HG03342 (cell line): ENCODE results near the gene LYPD6B.
A peak's percentile ranks its signal among the peaks of the same experiment; 100 is the strongest.

Source experiments
- ATAC-seq: cut with Tn5 transposase; IDR thresholded peaks from one replicate; pipeline ENCODE4 v1.9.1; 2021; ENCODE audit warnings: mild to moderate bottlenecking, moderate library complexity; ENCODE audit not compliant: unreplicated experiment

The LYPD6B gene

DNA sequence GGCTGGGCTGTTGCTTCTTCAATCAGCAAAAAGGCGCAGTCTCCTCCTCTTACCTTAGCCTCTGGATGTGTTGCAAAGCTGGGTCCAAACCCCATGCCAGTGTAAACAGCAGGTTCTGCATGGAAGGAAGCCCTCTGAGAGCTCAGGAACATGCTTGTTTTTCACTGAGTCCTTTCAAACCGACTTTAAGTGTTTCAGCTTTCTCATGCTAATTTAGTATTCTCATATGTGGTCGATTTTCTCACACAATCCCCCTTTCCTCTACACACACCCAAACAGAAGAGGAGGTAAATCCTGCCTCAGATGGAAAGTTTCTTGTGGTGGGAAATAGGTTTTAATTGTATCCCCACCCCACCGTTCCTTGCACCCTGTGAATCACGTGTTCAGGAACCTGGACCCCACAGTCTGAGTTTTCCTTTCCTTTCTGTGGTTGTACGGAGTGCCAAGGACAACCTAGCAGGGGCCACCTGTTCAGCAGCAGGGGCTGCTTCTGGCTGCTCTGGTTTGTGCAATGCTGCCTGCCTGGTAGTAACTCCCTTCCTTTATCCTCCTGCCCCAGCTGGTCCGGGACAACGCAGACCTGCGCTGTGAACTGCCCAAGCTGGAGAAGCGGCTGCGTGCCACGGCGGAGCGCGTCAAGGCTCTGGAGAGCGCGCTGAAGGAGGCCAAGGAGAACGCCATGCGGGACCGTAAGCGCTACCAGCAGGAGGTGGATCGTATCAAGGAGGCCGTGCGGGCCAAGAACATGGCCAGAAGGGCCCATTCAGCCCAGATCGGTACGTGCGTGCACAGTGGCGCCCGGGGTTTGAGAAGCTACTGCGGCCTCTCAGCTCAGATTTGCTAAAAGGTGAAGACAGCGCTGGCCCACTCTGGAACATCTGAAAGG is 28.7 kb upstream of the LYPD6B start:
- no peak for ATAC-seq

DNA sequence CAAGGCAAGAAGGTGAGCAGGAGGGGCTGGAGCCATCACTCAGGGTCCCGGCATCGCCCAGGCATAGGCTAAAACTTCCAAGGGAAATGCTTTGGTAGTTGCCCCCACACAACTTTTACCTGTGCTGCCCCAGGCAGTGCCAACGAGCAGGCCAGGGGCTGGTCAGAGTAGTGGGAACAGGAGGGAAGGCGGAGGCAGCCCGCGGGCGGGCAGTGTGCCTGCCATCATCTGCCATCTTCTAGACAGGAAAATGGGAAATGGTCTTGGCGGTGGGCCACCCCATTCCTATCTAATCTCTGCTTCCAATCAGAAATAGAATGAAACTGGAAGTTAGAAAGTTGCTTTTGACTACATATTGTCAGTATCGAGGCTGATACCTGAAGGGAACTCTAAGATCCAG is 26.0 kb upstream of the LYPD6B start:
- ATAC-seq: no peak

DNA sequence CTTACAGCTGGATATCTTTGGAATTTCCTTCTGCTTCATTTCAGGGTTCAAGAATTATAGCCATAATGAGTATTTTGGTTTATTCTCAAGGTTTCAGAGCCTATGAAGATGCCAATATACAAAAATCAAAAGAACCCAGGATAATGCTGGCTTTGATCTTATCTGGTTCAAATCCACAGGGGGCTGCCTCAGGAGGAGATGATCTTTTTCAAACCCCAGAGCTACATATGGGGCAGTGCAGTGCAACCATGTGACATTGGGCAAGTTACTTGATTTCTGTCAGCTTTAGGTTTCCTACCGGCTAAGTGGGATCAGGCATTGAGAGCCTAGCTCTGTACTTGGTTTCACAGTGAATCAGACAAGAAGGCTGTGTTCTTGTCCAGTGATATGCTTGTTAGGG is 23.0 kb upstream of the LYPD6B start:
- ATAC-seq: no peak

DNA sequence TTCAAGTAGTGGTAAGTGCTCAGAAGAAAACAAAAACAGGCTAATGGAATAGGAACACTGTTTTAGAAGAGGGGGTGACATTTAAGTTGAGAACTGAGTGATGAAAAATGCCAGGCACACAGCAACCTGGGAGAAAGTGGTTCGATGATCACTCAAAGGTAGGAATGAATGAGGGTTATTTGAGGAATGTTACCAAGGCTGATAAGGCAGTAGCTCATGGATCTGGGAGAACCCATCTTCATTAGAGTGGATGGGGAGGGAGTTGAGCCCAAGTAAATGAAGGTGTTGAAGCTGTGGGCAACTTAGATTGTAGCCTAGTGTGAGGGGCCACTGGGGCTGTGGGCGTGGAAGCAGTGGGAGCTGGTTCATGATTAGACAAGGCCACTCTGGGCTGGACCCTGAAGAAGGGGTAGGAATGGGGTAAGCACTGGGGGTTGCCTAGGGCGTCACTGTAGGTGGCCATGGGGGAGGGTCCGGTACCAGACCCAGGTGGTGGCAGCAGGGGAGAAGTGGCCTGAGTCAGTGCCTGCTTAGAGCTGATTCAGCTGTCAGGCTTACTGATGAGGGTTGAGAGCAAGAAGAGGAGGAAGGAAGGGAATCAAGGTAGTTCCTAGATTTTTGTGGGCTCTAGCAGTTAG is 22.5 kb upstream of the LYPD6B start:
- no peak for ATAC-seq

DNA sequence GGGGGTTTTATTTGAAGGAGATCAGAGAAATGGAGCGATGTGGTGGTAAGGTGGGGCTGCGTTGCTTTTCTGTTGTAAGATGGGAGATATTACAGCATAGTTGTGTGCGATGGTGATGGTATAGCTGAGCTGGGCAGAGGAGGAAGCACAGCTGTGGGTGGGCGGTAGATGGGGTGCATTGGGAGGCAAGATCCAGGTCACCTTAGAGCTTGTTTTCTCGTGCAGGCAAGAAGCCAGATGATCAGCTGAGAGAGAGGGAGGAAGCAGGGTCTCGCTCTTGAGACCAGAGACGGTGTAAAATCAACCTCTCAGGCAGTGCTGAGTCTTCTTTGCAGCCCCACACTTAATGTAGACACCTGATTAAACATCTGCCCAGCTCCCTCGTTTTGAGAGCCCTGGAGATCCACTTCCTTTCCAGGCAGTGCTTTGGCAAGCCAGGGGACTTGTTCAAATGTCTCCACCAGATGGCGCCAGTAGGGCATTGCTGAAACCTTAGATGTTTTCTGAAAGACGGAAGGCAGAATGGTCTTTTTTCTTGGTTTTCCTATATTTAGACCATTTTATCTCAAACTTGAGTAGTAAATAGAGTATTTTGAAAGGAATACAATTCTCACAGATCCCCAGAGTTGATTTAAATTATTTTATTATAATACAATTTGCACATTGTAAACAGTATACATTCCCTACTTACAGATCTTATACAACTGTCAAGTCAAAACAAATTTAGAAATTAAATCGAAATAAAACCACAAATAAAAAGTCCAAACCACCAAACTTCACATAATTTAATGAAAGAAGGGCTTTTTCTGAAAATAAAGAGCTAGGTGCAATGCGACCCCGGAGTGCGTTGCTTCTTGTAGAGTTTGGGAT is 21.1 kb upstream of the LYPD6B start:
- peak; percentile 27 for ATAC-seq

DNA sequence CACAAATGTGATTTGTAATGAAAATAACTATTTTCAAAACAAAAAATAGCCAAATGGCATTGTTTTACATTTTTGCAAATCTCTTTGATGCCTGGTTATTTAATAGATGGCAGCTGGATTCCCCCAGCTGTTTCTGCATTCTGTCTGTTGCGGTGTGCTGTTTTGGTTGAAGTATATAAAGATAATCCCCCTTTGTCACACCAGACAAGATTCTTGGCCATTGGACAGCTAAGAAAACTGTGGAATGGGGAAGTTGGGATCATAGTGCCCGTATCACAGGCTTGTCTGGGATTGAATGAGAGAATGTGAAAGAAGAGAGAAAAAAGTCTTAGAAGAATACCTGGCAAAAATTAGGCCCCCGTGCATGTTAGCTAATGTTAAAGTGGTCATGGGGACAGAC is 19.5 kb upstream of the LYPD6B start:
- ATAC-seq: no peak

DNA sequence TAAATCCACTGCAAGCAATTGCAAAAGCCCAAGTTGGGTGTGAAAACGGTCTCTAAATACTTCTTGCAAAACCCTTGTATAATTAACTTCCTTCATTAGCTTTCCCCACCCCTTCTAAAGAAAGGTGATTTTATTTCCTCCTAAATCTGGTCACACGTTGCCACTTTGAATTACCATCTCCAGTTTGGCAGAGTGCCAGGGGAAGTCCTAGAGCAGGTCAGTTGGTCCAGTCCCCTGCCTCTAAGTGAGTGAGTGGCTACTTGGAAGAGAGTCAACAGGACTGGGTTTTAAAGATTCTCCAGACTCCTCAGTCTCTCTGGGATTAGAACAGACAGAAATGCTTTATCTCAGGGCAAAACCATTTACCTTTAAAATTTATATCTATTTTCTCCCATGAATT is 18.7 kb upstream of the LYPD6B start:
- ATAC-seq: no peak

DNA sequence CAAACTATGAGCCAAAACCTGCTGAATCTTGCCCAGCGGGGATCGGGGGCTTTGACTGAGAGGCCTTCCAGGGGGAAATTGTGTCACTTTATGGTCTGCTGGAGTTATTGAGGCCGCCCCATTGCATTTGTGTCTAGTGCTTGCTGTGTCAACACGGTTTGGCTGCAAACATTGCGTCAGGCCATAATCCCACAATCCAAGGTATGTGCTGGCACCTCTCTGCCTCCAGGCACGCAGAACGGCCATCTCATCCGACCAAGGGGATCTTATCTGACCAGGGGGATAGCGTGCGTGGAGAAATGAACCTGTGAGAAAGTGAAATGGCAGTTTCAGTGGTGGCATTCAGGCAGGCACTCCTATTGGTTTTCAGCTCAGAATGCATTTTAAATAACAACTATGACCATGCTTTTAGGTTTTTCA is 18.1 kb upstream of the LYPD6B start:
- peak; percentile 35 for ATAC-seq

DNA sequence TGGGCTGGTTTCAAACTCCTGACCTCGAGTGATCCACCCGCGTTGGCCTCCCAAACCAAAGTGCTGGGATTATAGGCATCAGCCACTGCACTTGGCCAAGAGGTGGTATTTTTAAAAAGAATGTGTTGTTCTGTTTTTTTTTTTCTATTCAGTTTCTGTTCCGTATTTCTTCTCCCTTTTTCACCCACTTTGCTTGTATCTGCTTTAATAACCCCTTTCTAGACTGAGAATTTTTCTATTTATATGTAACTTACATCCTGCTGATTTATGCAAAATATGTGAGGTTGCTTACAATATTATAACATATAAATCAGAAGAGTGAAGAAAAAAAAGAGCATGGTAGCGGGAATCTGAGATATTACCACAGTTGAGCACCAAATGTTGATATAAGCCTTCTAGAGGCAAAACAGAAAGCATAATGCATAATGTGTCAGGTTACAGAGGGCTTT is 17.2 kb upstream of the LYPD6B start:
- ATAC-seq: peak; percentile 69

DNA sequence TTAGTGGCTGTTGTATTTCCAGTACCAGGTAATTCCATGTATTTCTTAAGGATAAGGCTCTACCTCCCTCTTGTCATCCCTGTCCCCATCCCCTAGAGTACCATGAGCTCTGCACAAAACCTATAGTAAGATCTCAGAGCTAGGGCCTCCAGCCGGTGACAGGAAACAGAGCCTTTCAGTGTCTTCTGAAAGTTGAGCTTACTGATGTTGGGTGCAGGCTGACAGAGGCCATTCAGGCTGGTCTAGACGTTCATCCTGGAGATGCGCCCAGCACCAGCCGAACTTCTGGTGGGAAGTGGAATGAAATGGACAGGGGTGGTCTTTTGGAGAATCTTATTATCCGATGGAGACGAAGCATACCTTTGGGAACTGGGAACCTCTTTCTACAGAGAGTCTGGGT is 16.7 kb upstream of the LYPD6B start:
- ATAC-seq: peak; percentile 57

DNA sequence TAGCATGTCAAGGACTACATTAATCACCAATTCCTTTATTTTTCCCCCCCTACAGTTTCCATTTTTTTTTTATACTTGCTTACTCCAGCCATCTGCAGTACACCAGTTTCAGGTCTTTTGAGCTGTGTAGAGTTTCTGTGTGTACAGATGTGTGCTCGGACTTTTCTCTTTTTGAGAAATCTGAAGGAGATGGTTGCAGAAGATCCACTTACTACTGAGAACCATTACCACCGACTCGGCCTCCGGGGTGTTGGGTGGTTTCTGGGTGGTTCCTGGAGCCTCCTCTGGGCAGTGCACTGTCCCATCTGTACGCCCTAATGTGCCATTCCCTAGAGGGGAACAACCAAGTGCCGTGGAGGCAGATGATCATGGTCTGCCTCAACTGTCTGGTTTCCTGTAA is 15.4 kb upstream of the LYPD6B start:
- ATAC-seq: no peak

DNA sequence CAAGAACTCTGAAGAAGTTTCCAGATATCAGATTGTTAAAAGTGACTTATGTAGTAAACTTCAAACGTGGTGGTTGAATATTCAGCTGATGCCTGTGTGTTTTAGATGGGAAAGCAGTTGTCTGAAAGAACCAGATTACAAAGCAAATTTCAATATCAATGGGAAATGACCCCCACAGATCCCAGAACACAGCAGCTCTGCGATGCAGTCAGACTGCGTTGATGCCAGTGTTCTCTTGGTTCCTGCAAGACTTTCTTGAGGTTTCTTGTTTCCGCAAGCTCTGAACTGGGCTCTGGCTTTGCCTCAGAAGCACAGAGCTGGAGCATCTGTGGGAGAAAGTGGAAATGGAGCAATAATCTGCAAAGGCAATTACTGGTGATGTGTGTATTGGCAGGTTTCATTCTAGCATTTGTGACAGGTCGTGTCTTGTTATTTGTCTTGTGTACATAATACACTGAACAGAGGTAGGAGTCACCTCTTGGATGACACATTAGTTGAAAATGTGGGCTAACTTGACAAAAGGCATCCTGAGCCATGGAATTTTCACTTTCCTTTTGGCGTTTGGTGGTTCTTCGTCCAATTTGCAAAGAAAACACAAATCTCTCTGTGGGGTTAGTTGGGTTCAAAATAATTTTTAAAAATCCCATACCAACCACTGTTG is 10.8 kb upstream of the LYPD6B start:
- no peak for ATAC-seq

DNA sequence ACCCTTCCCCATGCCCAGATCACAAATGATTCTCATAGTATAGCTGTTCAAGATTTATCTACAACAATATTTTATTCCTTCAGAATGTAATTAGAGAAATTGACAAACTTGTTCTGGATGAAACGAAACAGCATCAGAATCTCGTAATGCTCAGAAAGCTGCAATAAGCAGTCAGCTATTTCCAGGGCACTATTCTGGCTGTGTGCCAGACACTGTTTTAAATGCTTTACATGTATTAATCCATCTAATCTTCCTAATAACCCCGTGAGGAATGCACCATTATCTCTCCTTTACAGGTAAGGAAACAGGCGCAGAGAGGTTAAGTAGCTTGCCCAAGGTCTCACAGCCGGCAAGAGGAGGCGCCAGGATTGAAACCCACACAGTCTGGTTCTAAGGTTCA is 10.1 kb upstream of the LYPD6B start:
- ATAC-seq: no peak

DNA sequence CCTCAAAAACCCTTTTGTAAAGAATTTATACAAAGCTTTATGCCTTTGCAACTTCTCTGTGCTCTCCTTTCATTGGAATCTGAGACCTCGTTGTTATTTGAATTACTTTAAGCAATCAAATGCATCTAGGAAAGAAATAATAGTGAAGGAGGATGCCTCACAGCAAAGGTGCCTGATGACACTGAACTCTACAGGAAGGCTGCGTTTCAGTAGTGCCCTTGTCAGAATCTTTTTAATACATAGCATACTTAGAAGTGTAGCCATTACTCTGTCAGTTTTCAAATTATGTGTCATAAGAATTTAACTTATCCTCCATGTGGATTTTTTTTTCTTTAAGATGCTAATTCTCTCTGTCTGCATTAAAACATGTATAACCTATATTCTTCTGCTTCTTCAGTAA is 9.6 kb upstream of the LYPD6B start:
- ATAC-seq: no peak

DNA sequence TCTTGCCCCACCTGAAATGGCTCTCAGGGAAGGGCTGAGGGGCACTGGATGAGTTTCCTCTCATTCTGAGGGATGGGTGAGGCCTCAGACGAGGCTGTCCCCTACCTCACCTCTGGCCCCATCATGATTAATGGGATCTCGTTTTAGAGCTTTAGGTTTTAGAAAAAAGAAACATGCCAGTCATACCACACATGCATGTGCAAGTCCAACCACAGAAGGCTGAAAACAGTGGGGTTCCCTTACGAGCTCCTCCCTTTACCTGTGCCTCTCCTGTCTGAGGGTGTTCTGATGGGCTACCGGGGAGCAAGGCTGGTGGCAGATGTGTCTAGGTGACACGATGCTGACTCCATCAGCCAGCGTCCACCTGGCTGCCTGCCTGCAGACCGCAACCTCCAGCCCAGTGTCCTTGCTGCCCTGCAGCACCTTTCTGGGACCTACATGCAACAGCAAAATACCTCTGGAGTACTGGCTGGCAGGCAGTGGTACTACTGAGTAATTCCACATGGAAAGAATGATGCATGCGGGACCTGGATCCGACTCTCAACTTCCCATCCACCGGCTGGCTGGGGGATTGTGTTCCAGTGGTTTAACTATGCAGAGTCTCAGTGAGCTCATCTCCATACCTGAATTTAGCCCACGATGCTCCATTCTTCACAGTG is 9.1 kb upstream of the LYPD6B start:
- no peak for ATAC-seq

DNA sequence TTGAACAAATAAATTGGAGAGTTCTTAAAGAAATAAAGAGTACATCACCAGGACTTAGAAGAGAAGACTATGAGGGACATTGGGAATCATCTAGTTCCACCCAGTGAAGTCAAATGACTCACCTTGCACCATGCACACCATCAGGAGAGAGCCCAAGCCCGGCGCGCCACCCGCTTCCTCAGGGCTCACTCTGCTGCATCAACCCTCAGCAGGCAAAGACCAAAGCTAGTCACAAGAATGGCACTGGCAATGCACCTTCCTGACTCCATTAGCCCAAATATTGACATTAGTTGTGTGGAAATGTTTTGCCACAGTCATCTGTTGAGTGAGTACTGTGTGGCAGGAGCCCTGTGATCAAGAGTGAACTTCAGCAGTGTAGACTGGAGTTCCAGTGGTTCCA is 7.1 kb upstream of the LYPD6B start:
- ATAC-seq: no peak

DNA sequence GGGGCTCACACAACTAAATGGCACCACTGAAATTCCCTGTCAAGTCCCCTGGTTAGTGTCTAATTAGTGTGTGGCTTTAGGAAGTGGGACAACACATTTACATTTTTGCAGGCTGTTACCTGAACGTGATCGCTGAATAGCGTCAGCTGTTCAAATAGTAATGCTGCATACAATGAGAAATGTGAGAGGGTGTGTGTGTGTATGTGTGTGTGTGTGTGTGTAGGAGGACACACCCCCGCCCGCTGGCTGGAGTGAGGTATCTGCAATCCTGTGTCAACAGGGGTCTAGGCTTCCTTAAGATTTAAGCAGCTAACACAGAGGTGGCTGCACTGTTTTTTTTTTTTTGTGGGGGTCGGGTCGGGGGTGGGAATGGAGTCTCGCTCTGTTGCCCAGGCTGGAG is 4.8 kb upstream of the LYPD6B start:
- ATAC-seq: no peak

DNA sequence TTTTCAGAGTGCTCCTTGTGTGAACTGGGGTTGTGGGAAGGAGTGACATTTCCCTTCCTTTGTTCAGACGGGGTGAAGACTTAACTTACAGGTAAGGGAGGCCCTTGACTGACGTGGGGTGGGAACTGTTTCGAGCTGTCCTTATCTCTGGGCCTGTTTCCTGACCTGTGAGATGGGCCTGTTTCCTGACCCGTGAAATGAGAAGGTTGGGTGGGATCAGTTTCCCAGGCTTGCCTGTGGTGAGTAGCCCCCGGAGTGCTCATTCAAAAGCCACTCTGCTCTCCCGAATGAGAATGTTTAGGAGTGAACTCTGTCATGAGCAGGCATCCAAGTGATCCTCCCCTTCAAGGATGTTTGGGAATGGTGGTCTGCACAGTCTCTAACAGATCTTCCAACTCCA is 4.1 kb upstream of the LYPD6B start:
- no peak for ATAC-seq

DNA sequence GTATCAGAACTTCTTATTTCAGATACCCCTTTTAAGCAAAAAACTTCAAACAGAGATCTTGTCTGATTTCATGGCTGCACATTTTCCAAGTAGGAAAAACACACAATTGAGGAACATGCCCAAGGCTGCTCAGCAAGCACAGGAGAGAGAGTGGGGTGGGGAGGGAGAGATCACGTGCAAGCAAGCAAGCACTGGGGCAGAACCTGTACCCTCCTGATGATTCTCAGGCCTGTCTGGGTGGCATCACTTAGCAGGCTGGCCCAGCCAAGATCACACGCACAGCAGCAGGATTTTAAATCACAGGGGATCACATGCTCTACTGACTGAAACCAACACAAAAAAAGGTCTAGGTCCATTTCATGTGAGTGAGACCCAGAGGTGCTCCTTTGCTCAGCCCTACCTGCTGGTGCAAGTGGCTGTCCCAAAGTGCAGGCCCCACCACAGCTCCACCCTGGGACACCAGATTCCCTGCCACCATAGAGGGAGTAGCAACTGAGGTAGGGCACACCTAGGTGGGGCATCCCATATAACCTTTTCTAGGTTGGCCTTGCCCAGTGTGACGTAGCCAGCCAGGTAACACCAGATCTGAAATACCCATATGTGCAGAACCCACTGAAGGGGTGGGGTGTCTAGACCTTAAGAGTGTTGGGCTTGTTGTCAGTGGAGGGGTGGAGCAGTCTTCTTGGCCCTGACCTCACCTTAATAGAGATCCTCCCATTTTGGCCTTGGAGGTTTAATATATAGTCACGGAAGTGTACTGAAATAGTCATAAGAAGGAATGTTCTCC is 1.8 kb upstream of the LYPD6B start:
- ATAC-seq: no peak

DNA sequence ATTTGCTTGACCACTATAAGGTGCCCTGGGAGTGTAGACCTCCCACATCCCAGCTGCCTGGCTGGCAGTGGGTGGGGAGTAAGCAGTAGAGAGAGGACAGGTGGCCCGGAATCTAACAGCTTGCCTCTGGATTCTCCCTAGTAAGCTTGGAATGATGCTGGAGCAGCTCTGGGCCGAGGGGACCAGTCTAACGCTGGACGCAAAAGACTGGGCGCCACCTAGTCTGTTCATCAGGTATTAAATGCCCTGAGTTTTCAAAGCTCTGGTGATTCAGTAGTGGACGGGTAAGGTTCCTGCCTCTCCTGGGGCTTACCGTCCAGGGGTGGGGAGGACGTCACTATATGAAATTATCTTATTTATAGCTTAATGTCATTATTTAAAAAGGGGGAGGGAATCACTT is 648 bp upstream of the LYPD6B start:
- no peak for ATAC-seq
